Adrenal gland (tissue), 5 donors: ENCODE measurements around the gene ASIC3.

Experiments used
- CTCF ChIP-seq, 6 experiments: fragments of 450-650 bp in 4 of 6; fragments of 200-600 bp in 2 of 6; sonication (generic) in 1 of 6; IDR thresholded peaks; 1 replicate in 5 of 6; 2 replicates in 1 of 6; pipeline versions ENCODE4 v1.5.1 to v1.8.0; 2016 to 2021; ENCODE audit warnings: antibody characterized with exemption in 6 of 6, mild to moderate bottlenecking in 2 of 6, moderate library complexity in 1 of 6
- POLR2A ChIP-seq, 2 donors: fragments of 450-650 bp; IDR thresholded peaks; one replicate each; pipeline ENCODE4 v1.6.1; 2017; ENCODE audit warnings: antibody characterized with exemption in 2 of 2, mild to moderate bottlenecking in 2 of 2, moderate library complexity in 1 of 2
- donor health status: DM: no; HTN: no; CAD: no.

DNA sequence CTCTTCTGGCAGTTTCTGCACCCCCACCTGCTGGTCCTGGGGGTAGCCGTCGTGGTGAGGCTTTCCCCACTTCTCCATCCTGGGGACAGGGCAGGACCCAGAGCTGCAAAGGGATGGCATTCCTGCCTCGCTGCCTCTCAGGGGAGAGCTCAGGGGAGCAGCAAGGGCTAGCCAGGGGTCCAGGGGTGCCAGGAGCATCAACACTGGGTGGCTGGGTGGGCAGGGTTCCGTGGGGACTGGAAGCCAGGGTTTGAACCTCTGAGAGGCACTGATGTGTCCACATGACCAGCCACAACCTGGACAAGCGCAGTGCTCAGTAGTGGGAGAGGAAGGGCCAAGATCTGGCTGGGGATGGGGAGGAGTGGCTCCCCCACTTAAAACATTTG lies 14.5 kb upstream of the ASIC3 start:
- TF ChIP-seq CTCF (IDR thresholded peaks at IDR 0.05) = no peak
- no peak for TF ChIP-seq POLR2A (IDR thresholded peaks at IDR 0.05)
